GM20431 (cell line): ENCODE results near the gene N4BP2L1.

ENCODE experiments used
- in situ Hi-C: fragments of 300-500 bp; cut with MseI, MboI; formaldehyde crosslinking; loops from one replicate; pipeline ENCODE4 v1.15.0; 2020; ENCODE audit warnings: low sequenced_read_pairs; ENCODE audit not compliant: unreplicated experiment

N4BP2L1 gene

GRCh38 chr13:32438871-32439270, 10.9 kb upstream of the N4BP2L1 start:
- in situ Hi-C loops: no loop called here

DNA sequence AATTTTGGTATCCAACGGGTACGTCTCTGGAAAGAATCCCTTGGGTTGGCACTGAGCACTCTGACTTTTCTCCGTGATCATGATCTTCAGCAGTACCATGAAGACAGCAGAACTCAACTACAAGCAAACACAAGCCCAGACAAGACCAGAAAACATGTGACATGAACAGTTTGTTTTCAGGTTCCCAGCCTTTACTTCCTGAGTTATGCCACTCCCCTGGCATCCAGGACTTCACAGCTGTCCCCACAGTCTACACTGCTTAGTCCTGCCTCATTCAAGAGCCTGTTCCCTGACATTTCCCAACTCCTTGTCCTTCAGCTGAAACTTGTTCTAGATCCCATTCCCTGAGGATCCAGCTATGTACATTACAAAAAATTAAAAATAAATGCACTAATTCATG, 4.9 kb upstream of the N4BP2L1 start:
- in situ Hi-C loops: no loop called here

DNA sequence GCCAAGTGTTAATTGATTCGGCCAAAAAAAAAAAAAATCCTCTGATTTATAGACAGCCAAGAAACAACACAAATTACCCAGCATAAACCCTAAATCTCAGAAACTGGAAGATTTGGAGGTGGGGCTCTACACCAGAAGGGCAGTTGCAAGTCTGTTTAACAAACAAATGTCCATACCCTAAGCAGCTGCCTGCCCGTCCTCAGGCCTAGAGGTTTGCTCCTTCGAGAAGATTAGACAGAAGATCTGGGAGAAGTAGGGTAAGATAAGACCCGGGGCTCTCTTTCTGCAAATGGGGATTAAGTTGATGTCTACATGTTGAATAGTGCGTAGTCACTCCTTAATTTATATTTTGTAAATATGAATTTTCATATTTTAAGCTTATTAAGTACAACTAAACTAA, 3.4 kb upstream of the N4BP2L1 start:
- in situ Hi-C loops: no loop called here

- in situ Hi-C loops: no loop called here
Measured at GRCh38 chr13:32430018-32430747, 2.3 kb upstream of the N4BP2L1 start.

DNA sequence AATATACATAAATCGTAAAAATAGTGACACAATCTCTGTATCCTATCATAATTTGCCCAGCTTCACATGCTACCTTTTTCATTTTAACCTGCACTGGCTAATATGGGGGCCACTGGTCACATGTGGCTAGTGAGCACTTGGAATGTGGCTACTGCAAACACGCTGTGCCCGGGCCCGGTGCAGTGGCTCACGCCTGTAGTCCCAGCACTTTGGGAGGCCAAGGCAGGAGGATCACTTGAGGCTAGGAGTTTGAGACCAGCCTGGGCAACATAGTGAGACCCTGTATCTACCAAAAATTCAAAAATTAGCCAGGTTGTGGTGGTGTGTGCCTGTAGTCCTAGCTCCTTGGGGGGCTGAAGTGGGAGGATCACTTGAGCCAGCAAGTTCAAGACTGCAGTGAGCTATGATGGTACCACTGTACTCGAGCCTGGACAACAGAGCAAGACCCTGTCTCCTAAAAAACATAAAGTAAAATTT, 1.5 kb upstream of the N4BP2L1 start:
- in situ Hi-C loops: no loop called here

GRCh38 chr13:32428581-32429432, 877 bp upstream of the N4BP2L1 start:
- in situ Hi-C loops: no loop called here

GRCh38 chr13:32426990-32427851, 709 bp downstream of the N4BP2L1 start:
- in situ Hi-C loops: no loop called here

DNA sequence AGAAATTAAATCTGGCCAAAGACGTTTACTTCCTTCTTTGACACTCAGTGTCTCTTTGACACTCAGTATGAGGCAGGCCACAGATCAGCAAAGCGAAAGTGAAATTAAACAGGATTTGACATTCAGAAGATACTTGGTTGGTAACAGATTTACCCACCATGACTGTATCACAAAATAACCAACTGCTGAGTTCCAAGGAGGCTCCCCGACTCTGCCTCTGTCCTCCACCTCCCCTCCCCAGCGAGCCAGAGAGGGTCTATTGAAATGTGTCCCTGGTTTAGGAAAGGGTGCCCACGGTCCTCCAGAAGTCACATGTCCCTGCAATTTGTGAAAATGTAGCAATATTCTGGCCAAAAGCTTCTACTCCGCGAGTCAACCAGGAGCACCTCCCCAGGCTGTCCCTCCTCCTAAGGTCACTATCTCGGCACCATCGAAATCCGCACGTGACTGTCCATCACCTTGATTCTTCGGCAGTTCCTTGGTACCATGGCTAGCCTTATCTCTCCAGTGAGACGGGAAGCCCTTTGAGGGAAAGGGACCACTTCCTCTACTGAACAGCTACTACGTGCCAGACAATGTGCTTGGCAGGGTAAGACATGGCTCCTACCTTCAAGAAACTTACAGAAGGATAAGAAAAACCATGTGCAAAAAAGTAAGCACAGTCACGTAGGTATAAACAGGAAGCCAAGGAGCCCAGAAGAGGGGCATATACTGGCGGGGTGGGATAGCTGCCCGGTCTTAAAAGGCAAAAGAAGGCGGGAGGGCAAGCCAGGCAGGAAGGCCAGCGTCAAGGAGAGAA, 1.5 kb downstream of the N4BP2L1 start:
- in situ Hi-C loops: no loop called here

- in situ Hi-C loops: no loop called here
Measured at GRCh38 chr13:32425158-32425557, 2.8 kb downstream of the N4BP2L1 start.

DNA sequence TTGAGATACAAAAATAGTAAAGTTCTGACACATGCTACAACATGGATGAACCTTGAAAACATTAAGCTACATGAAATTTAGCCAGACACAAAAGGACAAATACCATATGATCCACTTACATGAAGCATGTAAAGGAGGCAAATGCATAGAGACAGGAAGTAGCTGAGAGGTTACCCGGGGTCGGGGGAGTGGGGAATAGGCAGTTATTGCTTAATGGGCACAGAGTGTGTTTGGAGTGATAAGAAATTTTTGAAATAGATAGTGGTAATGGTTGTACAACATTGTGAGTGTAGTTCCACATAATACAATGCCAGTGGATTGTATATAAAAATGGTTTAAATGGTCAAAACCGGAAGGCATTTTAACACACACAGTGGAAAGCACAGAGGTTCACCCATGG, 4.3 kb downstream of the N4BP2L1 start:
- in situ Hi-C loops: no loop called here

- in situ Hi-C loops: no loop called here
Measured at GRCh38 chr13:32419862-32420261, 8.1 kb downstream of the N4BP2L1 start.

DNA sequence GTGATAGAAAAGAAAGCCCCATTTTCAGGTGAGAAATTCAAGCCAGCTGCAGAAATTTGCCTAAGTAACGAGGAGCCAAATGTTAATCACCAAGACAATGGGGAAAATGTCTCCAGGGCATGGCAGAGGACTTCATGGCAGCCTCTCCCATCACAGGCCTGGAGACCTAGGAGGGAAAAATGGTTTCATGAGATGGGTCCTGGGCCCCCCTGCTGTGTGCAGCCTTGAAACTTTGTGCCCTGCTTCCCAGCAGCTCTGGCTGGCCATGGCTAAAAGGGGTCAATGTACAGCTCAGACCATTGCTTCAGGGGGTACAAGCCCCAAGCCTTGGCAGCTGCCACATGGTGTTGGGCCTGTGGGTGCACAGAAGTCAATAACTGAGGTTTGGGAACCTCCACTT, 9.9 kb downstream of the N4BP2L1 start:
- in situ Hi-C loops: no loop called here

GRCh38 chr13:32415019-32415418, 12.9 kb downstream of the N4BP2L1 start:
- in situ Hi-C loops: no loop called here

DNA sequence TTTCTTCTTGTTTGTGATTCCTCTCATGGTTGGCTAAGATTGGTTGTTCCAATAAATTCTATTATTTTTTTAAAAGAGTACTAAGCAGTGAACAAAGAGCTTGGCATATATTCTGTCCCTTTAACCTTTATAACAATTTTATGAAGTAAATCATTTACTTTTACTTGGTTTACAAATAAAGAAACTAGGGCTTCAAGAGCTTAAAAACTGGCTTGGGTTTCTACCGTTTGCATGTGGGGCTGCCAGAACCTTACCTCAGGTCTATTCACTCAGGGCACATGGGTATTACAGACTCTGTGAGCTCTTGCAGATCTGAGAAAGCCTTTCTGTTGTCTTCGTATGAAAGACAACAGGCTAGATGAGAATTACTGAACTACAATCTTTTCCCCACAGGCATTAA, 13.3 kb downstream of the N4BP2L1 start:
- in situ Hi-C loops: no loop called here

DNA sequence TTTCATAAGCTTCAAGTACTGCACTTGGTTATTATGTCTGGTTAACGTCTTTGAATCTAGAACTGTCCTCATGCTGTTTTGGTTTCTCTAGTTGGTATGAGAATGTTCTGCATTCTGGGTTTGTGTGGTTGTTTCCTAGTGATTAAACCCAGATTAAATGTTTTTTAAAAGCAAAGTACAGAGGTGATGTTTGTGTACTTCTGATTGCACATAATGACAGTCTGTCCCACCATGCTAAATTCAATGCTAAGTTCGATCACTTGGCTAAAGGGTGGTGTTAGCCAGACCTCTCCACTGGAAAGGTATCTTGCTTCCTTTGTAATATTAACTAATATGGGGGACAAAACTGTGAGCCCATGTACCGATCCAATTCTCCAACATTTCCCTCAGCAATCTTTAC, 14.6 kb downstream of the N4BP2L1 start:
- in situ Hi-C loops: no loop called here

DNA sequence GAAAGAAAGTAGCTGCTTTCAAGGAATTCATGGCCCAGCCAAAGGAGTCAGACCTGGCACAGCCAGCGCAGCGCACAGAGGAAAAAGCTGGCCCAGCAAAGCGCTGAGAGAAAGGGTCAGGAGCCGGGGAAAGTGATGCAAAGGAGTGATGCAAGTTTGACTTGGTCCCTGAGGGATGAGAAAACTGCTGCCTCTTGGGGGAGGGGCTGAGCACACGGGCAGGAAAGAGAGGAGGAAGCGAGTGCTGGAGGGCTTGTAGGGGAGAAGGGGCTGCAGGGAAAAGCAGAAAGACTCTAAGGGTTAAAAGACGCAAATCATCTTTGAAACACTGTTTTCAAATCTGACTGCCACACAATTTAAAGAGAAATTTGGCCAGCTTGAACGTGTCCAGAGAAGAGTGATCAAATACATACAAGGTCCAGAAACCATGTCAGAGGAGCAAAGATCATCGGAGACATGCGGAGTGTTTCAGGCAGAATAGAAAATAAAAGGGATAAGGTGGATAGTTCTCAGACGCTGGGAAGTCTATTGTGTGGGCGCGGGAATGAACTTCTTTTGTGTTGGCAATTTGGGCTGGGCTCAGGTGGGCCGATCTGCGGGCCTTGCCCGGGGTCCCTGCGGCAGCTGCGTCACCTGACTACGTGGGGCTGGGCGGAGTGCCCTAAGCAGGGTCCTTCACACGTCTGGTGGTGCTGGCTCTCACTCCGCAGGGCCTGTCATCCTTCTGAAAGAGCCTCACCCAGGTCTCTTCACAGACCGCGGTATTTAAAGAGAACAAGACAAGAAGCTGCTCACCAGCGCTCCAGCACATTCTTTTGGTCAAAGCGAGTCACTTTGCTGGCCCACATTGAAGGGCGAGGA, 18.1 kb downstream of the N4BP2L1 start:
- in situ Hi-C loops: no loop called here

DNA sequence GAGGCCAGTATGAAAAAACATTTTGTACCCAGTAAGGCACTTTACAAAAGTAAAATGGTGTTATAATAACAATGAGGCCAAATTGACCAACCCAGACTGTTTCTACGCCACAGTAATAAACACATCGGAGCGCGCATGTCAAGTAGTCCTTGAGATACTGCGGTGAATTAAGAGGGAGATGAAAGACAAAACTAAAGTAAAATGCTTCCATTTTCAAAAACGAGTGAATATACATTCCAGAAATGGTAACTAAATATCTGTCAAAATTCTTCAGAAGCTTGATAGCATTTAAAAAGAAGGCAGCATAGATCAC, 19.0 kb downstream of the N4BP2L1 start:
- in situ Hi-C loops: no loop called here

- in situ Hi-C loops: no loop called here
Measured at GRCh38 chr13:32408296-32409000, 19.5 kb downstream of the N4BP2L1 start.
